Upper lobe of left lung (tissue), 6 donors: ENCODE measurements around the gene GCK. TPM values are rescaled to one million over a fixed set of nuclear protein-coding genes. Genes with fewer than 3 reads are reported as not detected.

ENCODE experiments used
- ATAC-seq, 2 donors: fragments of 200-7000 bp; cut with Tn5 transposase; one replicate each; pipeline ENCODE4 v1.9.1; 2022; ENCODE audit warnings: mild to moderate bottlenecking in 2 of 2, moderate library complexity in 2 of 2; ENCODE audit not compliant: low FRiP score in 2 of 2
- DNase-seq, 2 donors: peaks; one replicate each; pipeline ENCODE4 v3.0.0-alpha.2; 2019 to 2020
- H3K27ac ChIP-seq, 4 donors: fragments of 200-600 bp; sonication (generic); one replicate each; pipeline ENCODE4 v1.5.1; 2016 to 2019
- H3K27me3 ChIP-seq, 4 donors: fragments of 200-600 bp; sonication (generic); one replicate each; pipeline ENCODE4 v1.5.1; 2017 to 2019
- H3K36me3 ChIP-seq, 4 donors: fragments of 200-600 bp; sonication (generic); one replicate each; pipeline ENCODE4 v1.5.1; 2016 to 2019
- H3K4me1 ChIP-seq, 4 donors: fragments of 200-600 bp; sonication (generic); one replicate each; pipeline ENCODE4 v1.5.1; 2018 to 2019
- H3K4me3 ChIP-seq, 4 donors: fragments of 200-600 bp; sonication (generic); one replicate each; pipeline ENCODE4 v1.5.1; 2017 to 2019; ENCODE audit warnings: mild to moderate bottlenecking in 2 of 4, moderate library complexity in 1 of 4
- H3K9me3 ChIP-seq, 4 donors: fragments of 200-600 bp; sonication (generic); one replicate each; pipeline ENCODE4 v1.5.1; 2018 to 2019
- CTCF ChIP-seq, 6 experiments: fragments of 450-650 bp in 4 of 6; fragments of 200-600 bp in 2 of 6; sonication (generic) in 2 of 6; IDR thresholded peaks; one replicate each; pipeline ENCODE4 v1.5.1; 2016 to 2019; ENCODE audit warnings: antibody characterized with exemption in 6 of 6
- EP300 ChIP-seq, 4 donors: sonication (generic); formaldehyde crosslinking; IDR thresholded peaks; one replicate each; pipeline ENCODE4 v1.5.1; 2017; ENCODE audit warnings: antibody characterized with exemption in 4 of 4, control low read depth in 2 of 4
- POLR2A ChIP-seq, 4 donors: fragments of 450-650 bp; IDR thresholded peaks; one replicate each; pipeline ENCODE4 v1.5.1; 2016 to 2017; ENCODE audit warnings: antibody characterized with exemption in 4 of 4, mild to moderate bottlenecking in 2 of 4
- POLR2AphosphoS5 ChIP-seq, 2 donors: sonication (generic); formaldehyde crosslinking; IDR thresholded peaks; one replicate each; pipeline ENCODE4 v1.5.1; 2017; ENCODE audit warnings: antibody characterized with exemption in 2 of 2
- WGBS, 2 donors: methylation state at CpG; one replicate each; pipeline ENCODE4 v1.1.5; 2017 to 2018; 5-methylcytosine and 5-hydroxymethylcytosine counted together
- total RNA-seq, 6 donors: library from RNA; depleted of rRNA in 4 of 6; stranded (reverse); fragments of >200 nt in 4 of 6; gene quantifications; one replicate each; pipeline versions ENCODE4 v1.1.0 to v1.2.1, GENCODE V29; 2016 to 2021
- donor health status: DM: no; HTN: no; CAD: no; lungs with moderate emphysema.
- donor health status: DM: no; HTN: yes; CAD: no; lungs with severe emphysema.

The GCK gene
- total RNA-seq, 6 donors from 2014 or later, result 0.17 to 0.49 (median 0.30) TPM; not detected in 2

- H3K36me3 ChIP-seq, result peaks cover 53 to 84% (median 74%) of the 10 kb centered on the region in 4 donors
- H3K9me3 ChIP-seq, result no peaks in the 10 kb centered on the region
- DNase-seq (peak in 1 of 2 donors; percentile 37), ATAC-seq (no peak)
- TF ChIP-seq POLR2A (IDR thresholded peaks at IDR 0.05), result no peak
- TF ChIP-seq POLR2AphosphoS5 (IDR thresholded peaks at IDR 0.05), result no peak
- no peak for TF ChIP-seq EP300 (IDR thresholded peaks at IDR 0.05)
- no peaks in the 10 kb centered on the region for H3K4me1 ChIP-seq
- H3K27me3 ChIP-seq, result no peaks in the 10 kb centered on the region
- no peak overlapping the region for H3K27ac ChIP-seq
- WGBS, 2 donors, result 95 to 100% methylated on average over 2 to 10 of the region's 10 CpGs
- H3K4me3 ChIP-seq, result no peak overlapping the region
Observed at GRCh38 chr7:44211126-44211675, 22.0 kb upstream of the GCK start.

GRCh38 chr7:44210107-44210506 lies 20.9 kb upstream of the GCK start:
- Histone ChIP-seq H3K4me1 (no peaks in the 10 kb centered on the region), H3K36me3 (peaks cover 61 to 95% (median 85%) of the 10 kb centered on the region in 4 donors), H3K9me3 (no peaks in the 10 kb centered on the region), H3K27me3 (no peaks in the 10 kb centered on the region), H3K27ac (no peak overlapping the region), H3K4me3 (no peak overlapping the region)
- no peak for DNase-seq
- 83 to 87% methylated on average over 5 of the region's 5 CpGs for whole genome bisulfite sequencing, 2 donors
- no peak for ATAC-seq
- no peak for TF ChIP-seq POLR2AphosphoS5 (IDR thresholded peaks at IDR 0.05)
- TF ChIP-seq EP300 (IDR thresholded peaks at IDR 0.05), result no peak
- no peak for TF ChIP-seq CTCF (IDR thresholded peaks at IDR 0.05)
- TF ChIP-seq POLR2A (IDR thresholded peaks at IDR 0.05), result no peak

GRCh38 chr7:44208085-44208484 lies 18.8 kb upstream of the GCK start:
- Histone ChIP-seq H3K4me3 (no peak overlapping the region), H3K27me3 (no peaks in the 10 kb centered on the region), H3K4me1 (peaks cover 0 to 6% (median 2%) of the 10 kb centered on the region in 4 donors), H3K36me3 (peaks cover 62 to 96% (median 86%) of the 10 kb centered on the region in 4 donors), H3K9me3 (no peaks in the 10 kb centered on the region), H3K27ac (no peak overlapping the region)
- 94 to 100% methylated on average over 7 of the region's 7 CpGs for WGBS, 2 donors
- TF ChIP-seq EP300 (IDR thresholded peaks at IDR 0.05) (no peak), POLR2A (IDR thresholded peaks at IDR 0.05) (no peak), POLR2AphosphoS5 (IDR thresholded peaks at IDR 0.05) (no peak), CTCF (IDR thresholded peaks at IDR 0.05) (no peak)
- DNase-seq (no peak), ATAC-seq (no peak)

- H3K36me3 ChIP-seq, result peaks cover 49 to 75% (median 65%) of the 10 kb centered on the region in 4 donors
- H3K4me1 ChIP-seq, result peaks cover 11 to 26% (median 16%) of the 10 kb centered on the region in 4 donors
- H3K27me3 ChIP-seq, result no peaks in the 10 kb centered on the region
- DNase-seq, result no peak
- TF ChIP-seq EP300 (IDR thresholded peaks at IDR 0.05) (no peak), POLR2A (IDR thresholded peaks at IDR 0.05) (no peak), POLR2AphosphoS5 (IDR thresholded peaks at IDR 0.05) (no peak), CTCF (IDR thresholded peaks at IDR 0.05) (no peak)
- ATAC-seq, result no peak
- no peak overlapping the region for H3K27ac ChIP-seq
- no peak overlapping the region for H3K4me3 ChIP-seq
- no peaks in the 10 kb centered on the region for H3K9me3 ChIP-seq
- WGBS, 2 donors, result 94 to 99% methylated on average over 5 of the region's 5 CpGs
Observed at GRCh38 chr7:44206008-44206407, 16.8 kb upstream of the GCK start.

GRCh38 chr7:44201813-44202212 lies 12.6 kb upstream of the GCK start:
- Histone ChIP-seq H3K4me1 (peaks cover 11 to 26% (median 16%) of the 10 kb centered on the region in 4 donors), H3K9me3 (no peaks in the 10 kb centered on the region), H3K36me3 (peaks cover 13 to 33% (median 24%) of the 10 kb centered on the region in 4 donors), H3K27me3 (no peaks in the 10 kb centered on the region), H3K4me3 (peak overlapping the region in 3 of 4 donors; percentile 81 to 99 (median 98)), H3K27ac (no peak overlapping the region)
- 51 to 55% methylated on average over 8 of the region's 8 CpGs for WGBS, 2 donors
- TF ChIP-seq EP300 (IDR thresholded peaks at IDR 0.05), result no peak
- no peak for TF ChIP-seq CTCF (IDR thresholded peaks at IDR 0.05)
- no peak for TF ChIP-seq POLR2A (IDR thresholded peaks at IDR 0.05)
- no peak for TF ChIP-seq POLR2AphosphoS5 (IDR thresholded peaks at IDR 0.05)
- DNase-seq, result no peak
- ATAC-seq, result no peak
